Coronary artery (tissue), 2 donors: ENCODE measurements around the gene SLC25A21.

Experiments
- DNase-seq: peaks from one replicate; pipeline ENCODE4 v3.0.0-alpha.2; 2017; ENCODE audit warnings: low spot score
- H3K27ac ChIP-seq, 2 donors: fragments of 200-600 bp; sonication (generic); one replicate each; pipeline ENCODE4 v1.5.1; 2016 to 2019
- H3K4me3 ChIP-seq: fragments of 200-600 bp; sonication (generic); 2 replicates; pipeline ENCODE4 v1.5.1; 2016; ENCODE audit warnings: mild to moderate bottlenecking, moderate library complexity
- CTCF ChIP-seq: fragments of 200-600 bp; sonication (generic); IDR thresholded peaks from one replicate; pipeline ENCODE4 v1.5.1; 2019; ENCODE audit warnings: antibody characterized with exemption

The SLC25A21 gene

GRCh38 chr14:36655963-36656686 lies 516.3 kb downstream of the SLC25A21 start:
- TF ChIP-seq CTCF, result no peak
- no peak overlapping the region for H3K27ac ChIP-seq
- H3K4me3 ChIP-seq, result peak overlapping the region; percentile 55
- no peak for DNase-seq

GRCh38 chr14:36655571-36655962 lies 516.8 kb downstream of the SLC25A21 start:
- H3K4me3 ChIP-seq, result peak overlapping the region; percentile 55

GRCh38 chr14:36654794-36655381 lies 517.5 kb downstream of the SLC25A21 start:
- DNase-seq, result no peak
- no peak overlapping the region for H3K27ac ChIP-seq
- TF ChIP-seq CTCF, result no peak
- H3K4me3 ChIP-seq, result no peak overlapping the region

More at GRCh38 chr14:36655571-36655962, 516.8 kb downstream of the SLC25A21 start:
- DNase-seq, result no peak
- no peak for TF ChIP-seq CTCF
- no peak overlapping the region for H3K27ac ChIP-seq

- DNase-seq, result no peak
- no peak overlapping the region for H3K4me3 ChIP-seq
- H3K27ac ChIP-seq, result no peak overlapping the region
- TF ChIP-seq CTCF, result no peak
Measured at GRCh38 chr14:36653962-36654793, 518.2 kb downstream of the SLC25A21 start.

- no peak overlapping the region for H3K27ac ChIP-seq
- H3K4me3 ChIP-seq, result no peak overlapping the region
- no peak for TF ChIP-seq CTCF
- DNase-seq, result no peak
Measured at GRCh38 chr14:36653413-36653812, 519.0 kb downstream of the SLC25A21 start.

GRCh38 chr14:36652542-36653201 lies 519.7 kb downstream of the SLC25A21 start:
- Histone ChIP-seq H3K4me3 (no peak overlapping the region), H3K27ac (no peak overlapping the region)
- DNase-seq, result no peak
- no peak for TF ChIP-seq CTCF
